ENCODE measurements around the gene TRAF3IP1. TPM values are rescaled to one million over a fixed set of nuclear protein-coding genes. Genes with fewer than 3 reads are reported as not detected.
"Not testable (repeated sequence)": the region's sequence is repeated elsewhere in the genome, so short reads cannot be mapped to it uniquely, and the experiment has no call there.

The TRAF3IP1 gene
- total RNA-seq, 2 experiments from 2014 or later = 7.9 to 9.2 TPM

GRCh38 chr2:238324248-238324647, 3.9 kb downstream of the TRAF3IP1 start:
- H3K4me3 Mint-ChIP-seq; DNase-seq; CTCF ChIA-PET; H3K9me3 Mint-ChIP-seq; H3K27me3 Mint-ChIP-seq; H3K27ac Mint-ChIP-seq; H3K36me3 Mint-ChIP-seq (ENCODE audit: low read depth); POLR2A ChIA-PET: not testable (repeated sequence)
- H3K4me1 Mint-ChIP-seq = peaks cover 14% of the 10 kb centered on the region

- H3K9me3 Mint-ChIP-seq = no peaks in the 10 kb centered on the region
- peaks cover 9% of the 10 kb centered on the region for H3K4me1 Mint-ChIP-seq
- DNase-seq = no peak
- H3K36me3 Mint-ChIP-seq (ENCODE audit: low read depth) = no peaks in the 10 kb centered on the region
- H3K27ac Mint-ChIP-seq = no peak overlapping the region
- H3K4me3 Mint-ChIP-seq = no peak overlapping the region
- ChIA-PET CTCF (interaction anchor here (1.7 kb wide), 1 partner anchor 20 kb away, joined by 3 read pairs; no protein-coding TSS in a partner anchor), POLR2A (no interaction called here)
- no peaks in the 10 kb centered on the region for H3K27me3 Mint-ChIP-seq
Observed at GRCh38 chr2:238325694-238326093, 5.4 kb downstream of the TRAF3IP1 start.

- H3K27ac Mint-ChIP-seq = no peak overlapping the region
- H3K4me1 Mint-ChIP-seq = peaks cover under 1% of the 10 kb centered on the region
- H3K9me3 Mint-ChIP-seq = no peaks in the 10 kb centered on the region
- no peaks in the 10 kb centered on the region for H3K27me3 Mint-ChIP-seq
- DNase-seq = no peak
- no peak overlapping the region for H3K4me3 Mint-ChIP-seq
- CTCF ChIA-PET = interaction anchor here (1.7 kb wide), 1 partner anchor 19 kb away, joined by 3 read pairs; no protein-coding TSS in a partner anchor
- POLR2A ChIA-PET = no interaction called here
- H3K36me3 Mint-ChIP-seq (ENCODE audit: low read depth) = no peaks in the 10 kb centered on the region
Observed at GRCh38 chr2:238326801-238327365, 6.6 kb downstream of the TRAF3IP1 start.

- DNase-seq = no peak
- no peak overlapping the region for H3K27ac Mint-ChIP-seq
- H3K4me1 Mint-ChIP-seq = no peaks in the 10 kb centered on the region
- POLR2A ChIA-PET = no interaction called here
- no peak overlapping the region for H3K4me3 Mint-ChIP-seq
- no peaks in the 10 kb centered on the region for H3K27me3 Mint-ChIP-seq
- CTCF ChIA-PET = interaction anchor here (0.6 to 1.3 kb wide), 2 partner anchors 13 to 726 kb away, joined by 3 to 4 read pairs; no protein-coding TSS in a partner anchor
- H3K36me3 Mint-ChIP-seq (ENCODE audit: low read depth) = no peaks in the 10 kb centered on the region
- H3K9me3 Mint-ChIP-seq = no peaks in the 10 kb centered on the region
Observed at GRCh38 chr2:238327751-238328150, 7.4 kb downstream of the TRAF3IP1 start.

- Mint-ChIP-seq H3K4me3 (no peak overlapping the region), H3K4me1 (no peaks in the 10 kb centered on the region), H3K9me3 (no peaks in the 10 kb centered on the region), H3K27ac (no peak overlapping the region), H3K36me3 (ENCODE audit: low read depth) (no peaks in the 10 kb centered on the region), H3K27me3 (no peaks in the 10 kb centered on the region)
- no peak for DNase-seq
- POLR2A ChIA-PET = no interaction called here
- CTCF ChIA-PET = no interaction called here
Observed at GRCh38 chr2:238330391-238330790, 10.1 kb downstream of the TRAF3IP1 start.

GRCh38 chr2:238331916-238332315, 11.6 kb downstream of the TRAF3IP1 start:
- ChIA-PET POLR2A (no interaction called here), CTCF (no interaction called here)
- Mint-ChIP-seq H3K9me3 (no peaks in the 10 kb centered on the region), H3K27ac (no peak overlapping the region), H3K27me3 (no peaks in the 10 kb centered on the region), H3K4me3 (no peak overlapping the region), H3K36me3 (ENCODE audit: low read depth) (no peaks in the 10 kb centered on the region), H3K4me1 (no peaks in the 10 kb centered on the region)
- no peak for DNase-seq

- no peaks in the 10 kb centered on the region for H3K9me3 Mint-ChIP-seq
- no peak overlapping the region for H3K27ac Mint-ChIP-seq
- POLR2A ChIA-PET = no interaction called here
- H3K36me3 Mint-ChIP-seq (ENCODE audit: low read depth) = no peaks in the 10 kb centered on the region
- H3K4me3 Mint-ChIP-seq = no peak overlapping the region
- no peaks in the 10 kb centered on the region for H3K27me3 Mint-ChIP-seq
- CTCF ChIA-PET = no interaction called here
- DNase-seq = no peak
- peaks cover 13% of the 10 kb centered on the region for H3K4me1 Mint-ChIP-seq
Observed at GRCh38 chr2:238334885-238335284, 14.6 kb downstream of the TRAF3IP1 start.

GRCh38 chr2:238335591-238335990, 15.3 kb downstream of the TRAF3IP1 start:
- peaks cover 13% of the 10 kb centered on the region for H3K4me1 Mint-ChIP-seq
- H3K27ac Mint-ChIP-seq; DNase-seq; POLR2A ChIA-PET; CTCF ChIA-PET; H3K27me3 Mint-ChIP-seq; H3K4me3 Mint-ChIP-seq; H3K36me3 Mint-ChIP-seq (ENCODE audit: low read depth); H3K9me3 Mint-ChIP-seq: not testable (repeated sequence)

- ChIA-PET CTCF (interaction anchor here (0.6 kb wide), 1 partner anchor 38 kb away, joined by 4 read pairs; no protein-coding TSS in a partner anchor), POLR2A (interaction anchor here (0.6 kb wide), 1 partner anchor 26 kb away, joined by 4 read pairs; no protein-coding TSS in a partner anchor)
- Mint-ChIP-seq H3K27me3 (no peaks in the 10 kb centered on the region), H3K4me1 (peaks cover 13% of the 10 kb centered on the region), H3K27ac (no peak overlapping the region), H3K36me3 (ENCODE audit: low read depth) (no peaks in the 10 kb centered on the region), H3K9me3 (no peaks in the 10 kb centered on the region), H3K4me3 (no peak overlapping the region)
- DNase-seq = no peak
Observed at GRCh38 chr2:238336151-238336550, 15.8 kb downstream of the TRAF3IP1 start.

GRCh38 chr2:238336793-238337444, 16.6 kb downstream of the TRAF3IP1 start:
- H3K27ac Mint-ChIP-seq = no peak overlapping the region
- no peak overlapping the region for H3K4me3 Mint-ChIP-seq
- no peaks in the 10 kb centered on the region for H3K36me3 Mint-ChIP-seq (ENCODE audit: low read depth)
- H3K27me3 Mint-ChIP-seq = no peaks in the 10 kb centered on the region
- POLR2A ChIA-PET = interaction anchor here (0.6 kb wide), 1 partner anchor 27 kb away, joined by 4 read pairs; no protein-coding TSS in a partner anchor
- no peak for DNase-seq
- CTCF ChIA-PET = interaction anchor here (0.6 to 1.0 kb wide), 2 partner anchors 15 to 39 kb away, joined by 3 to 4 read pairs; no protein-coding TSS in a partner anchor
- H3K9me3 Mint-ChIP-seq = no peaks in the 10 kb centered on the region
- peaks cover 13% of the 10 kb centered on the region for H3K4me1 Mint-ChIP-seq

GRCh38 chr2:238337846-238338245, 17.5 kb downstream of the TRAF3IP1 start:
- CTCF ChIA-PET = interaction anchor here (1.0 kb wide), 1 partner anchor 15 kb away, joined by 3 read pairs; no protein-coding TSS in a partner anchor
- no peak overlapping the region for H3K4me3 Mint-ChIP-seq
- H3K4me1 Mint-ChIP-seq = peaks cover 13% of the 10 kb centered on the region
- H3K27ac Mint-ChIP-seq = no peak overlapping the region
- no peak for DNase-seq
- no peaks in the 10 kb centered on the region for H3K27me3 Mint-ChIP-seq
- H3K9me3 Mint-ChIP-seq = no peaks in the 10 kb centered on the region
- POLR2A ChIA-PET = no interaction called here
- H3K36me3 Mint-ChIP-seq (ENCODE audit: low read depth) = no peaks in the 10 kb centered on the region

GRCh38 chr2:238338710-238339394, 18.5 kb downstream of the TRAF3IP1 start:
- no peak overlapping the region for H3K27ac Mint-ChIP-seq
- ChIA-PET POLR2A (no interaction called here), CTCF (no interaction called here)
- peaks cover 13% of the 10 kb centered on the region for H3K4me1 Mint-ChIP-seq
- H3K36me3 Mint-ChIP-seq (ENCODE audit: low read depth) = no peaks in the 10 kb centered on the region
- H3K4me3 Mint-ChIP-seq = no peak overlapping the region
- no peaks in the 10 kb centered on the region for H3K9me3 Mint-ChIP-seq
- DNase-seq = no peak
- no peaks in the 10 kb centered on the region for H3K27me3 Mint-ChIP-seq

GRCh38 chr2:238339395-238339780, 19.1 kb downstream of the TRAF3IP1 start:
- H3K27me3 Mint-ChIP-seq = no peaks in the 10 kb centered on the region
- no peak overlapping the region for H3K4me3 Mint-ChIP-seq

More at GRCh38 chr2:238339395-238339780, 19.1 kb downstream of the TRAF3IP1 start:
- Mint-ChIP-seq H3K4me1 (peaks cover 13% of the 10 kb centered on the region), H3K9me3 (no peaks in the 10 kb centered on the region), H3K36me3 (ENCODE audit: low read depth) (no peaks in the 10 kb centered on the region), H3K27ac (no peak overlapping the region)
- POLR2A ChIA-PET = no interaction called here
- DNase-seq = no peak
- CTCF ChIA-PET = no interaction called here
